Cerebellar nuclear complex (tissue), 1 donor: ENCODE measurements around the gene AKT3.
"Not testable (repeated sequence)": the region's sequence is repeated elsewhere in the genome, so short reads cannot be mapped to it uniquely, and the experiment has no call there.

Experiments used
- DNase-seq, 2 experiments: peaks; one replicate each; lab custom pipeline; 2025; lab: John Stamatoyannopoulos, UW

Gene AKT3

DNA sequence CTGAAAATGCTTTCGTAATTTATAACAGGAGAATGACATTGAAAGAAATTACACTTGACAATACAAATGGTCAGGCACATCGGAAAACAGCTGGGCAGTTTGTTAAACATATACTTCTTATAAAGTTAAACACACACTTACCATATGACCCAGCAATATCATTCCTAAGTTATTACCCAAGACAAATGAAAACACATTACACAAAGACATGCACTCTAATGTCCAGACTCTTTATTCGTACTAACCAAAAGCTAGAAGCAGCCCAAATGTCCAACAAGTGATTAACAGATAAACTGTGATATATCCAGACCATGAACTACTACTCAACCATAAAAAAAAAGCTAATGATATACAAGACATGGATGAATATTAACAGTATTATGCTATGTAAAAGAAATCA is 8.5 kb downstream of the AKT3 start:
- no peak for DNase-seq

DNA sequence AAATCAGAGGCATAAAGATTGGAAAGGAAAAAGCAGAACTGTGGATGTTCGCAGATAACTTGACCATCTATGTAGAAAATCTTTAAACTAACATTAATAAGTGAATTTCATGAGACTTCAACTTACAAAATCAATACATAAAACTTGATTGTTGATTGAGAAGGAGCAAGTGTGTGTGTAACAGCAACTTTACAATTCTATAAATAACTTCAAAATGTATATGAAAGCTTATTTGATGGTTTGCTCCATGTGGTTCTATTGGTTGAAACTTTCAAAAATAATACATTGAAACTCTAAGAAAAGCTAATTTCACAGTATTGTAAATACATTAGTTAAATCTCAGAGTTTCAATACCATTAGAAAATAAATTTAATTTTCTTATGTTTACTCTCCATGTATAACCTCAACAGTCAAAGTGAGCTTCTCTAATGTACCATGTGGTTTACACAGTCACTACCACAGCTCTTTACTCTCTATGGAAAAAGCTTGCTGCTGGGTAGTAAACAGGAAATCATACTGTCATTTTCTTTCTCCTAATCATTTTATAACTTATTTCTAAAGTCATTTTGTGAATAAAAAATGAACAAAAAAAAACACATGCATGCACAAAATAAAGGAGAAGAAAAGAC is 12.0 kb downstream of the AKT3 start:
- no peak for DNase-seq

DNA sequence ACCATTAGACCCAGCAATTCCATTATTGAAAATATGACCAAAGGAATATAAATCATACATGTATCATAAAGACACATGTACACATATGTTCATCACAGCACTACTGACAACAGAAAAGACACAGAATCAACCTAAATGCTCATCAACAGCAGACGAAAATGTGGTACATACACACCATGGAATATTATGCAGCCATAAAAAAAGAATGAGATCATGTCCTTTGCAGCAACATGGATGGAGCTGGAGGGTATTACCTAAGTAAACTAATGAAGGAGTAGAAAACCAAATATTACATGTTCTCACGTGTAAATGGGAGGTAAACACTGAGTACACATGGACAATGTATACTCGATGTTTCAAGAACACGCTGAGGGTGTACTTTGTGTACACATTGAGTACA is 15.9 kb downstream of the AKT3 start:
- DNase-seq = no peak

DNA sequence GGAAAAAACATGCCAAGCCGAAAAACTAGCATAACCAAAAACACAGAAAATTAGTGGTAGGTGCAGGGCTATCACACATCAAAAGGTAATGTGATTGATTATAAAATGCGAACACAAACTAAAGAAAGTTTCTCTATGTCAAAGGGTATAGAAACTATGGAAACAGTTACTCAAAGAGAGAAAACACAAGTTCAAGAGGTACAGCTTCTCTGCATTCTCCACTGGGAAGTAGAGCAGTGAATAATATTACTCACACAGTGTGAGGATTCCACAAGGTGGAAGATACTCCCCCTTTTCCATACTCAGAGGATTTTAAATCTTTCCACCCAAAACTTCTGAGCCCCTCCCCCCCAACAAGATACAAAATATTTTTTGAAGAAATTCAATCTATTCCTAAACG is 18.6 kb downstream of the AKT3 start:
- no peak for DNase-seq

DNA sequence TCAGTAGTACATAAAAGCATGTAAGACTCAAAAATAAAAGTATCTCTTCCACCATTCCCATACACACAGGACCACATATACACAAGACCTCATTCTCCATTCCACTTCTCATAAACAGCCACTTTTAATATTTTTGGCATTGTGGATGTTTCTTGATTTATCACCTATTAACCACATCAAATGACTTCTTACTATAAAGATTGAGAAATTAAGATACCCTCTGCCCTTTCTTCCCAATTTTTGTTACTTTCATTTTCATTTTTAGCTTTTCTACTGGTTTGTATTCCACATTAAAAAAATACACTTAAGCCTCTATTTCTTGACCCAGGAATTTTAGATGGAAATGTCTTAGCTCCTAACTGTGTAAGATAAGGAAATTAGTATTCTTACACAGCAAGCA is 22.8 kb downstream of the AKT3 start:
- DNase-seq = no peak

DNA sequence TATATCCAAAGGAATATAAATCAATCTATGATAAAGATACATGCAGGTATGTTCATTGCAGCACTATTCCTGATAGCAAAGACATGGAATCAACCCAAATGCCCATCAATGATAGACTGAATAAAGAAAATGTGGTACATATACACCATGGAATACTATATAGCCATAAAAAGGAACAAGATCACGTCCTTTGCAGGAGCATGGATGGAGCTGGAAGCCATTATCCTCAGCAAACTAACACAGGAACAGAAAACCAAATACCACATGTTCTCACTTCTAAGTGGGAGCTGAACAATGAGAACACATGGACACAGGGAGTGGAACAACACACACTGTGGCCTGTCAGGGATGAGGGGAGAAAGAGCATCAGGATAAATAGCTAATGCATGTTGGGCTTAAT is 25.1 kb downstream of the AKT3 start:
- not testable (repeated sequence) for DNase-seq

DNA sequence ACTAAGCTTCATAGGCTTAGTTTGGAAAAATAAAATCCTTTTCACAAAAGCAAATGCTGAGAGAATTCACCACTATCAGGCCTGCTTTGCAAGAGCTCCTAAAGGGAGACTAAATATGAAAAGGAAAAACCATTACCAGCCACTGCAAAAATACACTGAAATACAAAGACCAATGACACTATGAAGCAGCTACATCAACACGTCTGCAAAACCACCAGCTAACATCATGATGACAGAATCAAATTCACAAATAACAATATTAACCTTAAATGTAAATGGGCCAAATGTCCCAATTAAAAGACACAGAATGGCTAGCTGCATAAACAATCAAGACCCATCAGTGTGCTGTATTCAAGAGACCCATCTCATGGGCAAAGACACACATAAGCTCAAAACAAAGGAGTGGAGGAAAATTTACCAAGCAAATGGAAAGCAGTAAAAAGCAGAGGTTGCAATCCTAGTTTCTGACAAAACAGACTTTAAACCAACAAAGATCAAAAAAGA is 28.8 kb downstream of the AKT3 start:
- DNase-seq = no peak

DNA sequence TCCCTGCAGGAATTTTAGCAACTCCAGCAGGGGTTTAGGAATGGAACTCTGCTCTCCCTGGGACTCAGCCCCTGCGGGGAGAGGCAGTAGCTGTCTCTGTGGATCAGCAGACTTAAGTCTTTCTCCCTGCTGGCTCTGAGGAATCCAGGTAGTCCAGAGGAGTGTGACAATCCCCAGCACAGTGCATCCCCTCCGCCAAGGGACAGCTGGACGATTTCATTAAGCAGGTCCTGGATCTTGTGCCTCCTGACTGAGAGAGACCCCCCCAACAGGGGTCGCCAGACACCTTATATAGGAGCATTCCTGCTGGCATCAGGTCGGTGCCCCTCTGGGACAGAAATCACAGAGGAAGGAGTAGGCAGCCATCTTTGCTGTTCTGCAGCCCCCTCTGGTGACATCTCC is 30.6 kb downstream of the AKT3 start:
- DNase-seq = no peak

DNA sequence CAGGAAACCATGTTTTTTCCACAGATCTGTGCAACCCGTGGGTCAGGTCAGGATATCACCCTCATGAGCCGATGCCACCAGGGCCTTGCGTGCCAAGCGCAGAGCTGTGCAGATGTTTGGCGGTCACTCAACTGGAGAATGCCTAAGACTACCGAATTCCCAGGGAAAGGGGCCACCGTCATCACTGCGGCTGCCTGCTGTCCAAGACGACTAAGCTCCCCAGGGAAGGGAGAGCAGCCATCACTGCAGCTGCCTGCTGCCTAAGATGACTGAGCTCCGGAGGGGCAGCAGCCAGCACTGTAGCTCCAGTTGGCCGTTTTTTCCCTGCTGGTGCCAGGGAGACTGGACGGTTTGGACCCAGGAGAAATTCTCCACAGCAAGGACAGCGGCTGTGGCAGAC is 31.1 kb downstream of the AKT3 start:
- no peak for DNase-seq

DNA sequence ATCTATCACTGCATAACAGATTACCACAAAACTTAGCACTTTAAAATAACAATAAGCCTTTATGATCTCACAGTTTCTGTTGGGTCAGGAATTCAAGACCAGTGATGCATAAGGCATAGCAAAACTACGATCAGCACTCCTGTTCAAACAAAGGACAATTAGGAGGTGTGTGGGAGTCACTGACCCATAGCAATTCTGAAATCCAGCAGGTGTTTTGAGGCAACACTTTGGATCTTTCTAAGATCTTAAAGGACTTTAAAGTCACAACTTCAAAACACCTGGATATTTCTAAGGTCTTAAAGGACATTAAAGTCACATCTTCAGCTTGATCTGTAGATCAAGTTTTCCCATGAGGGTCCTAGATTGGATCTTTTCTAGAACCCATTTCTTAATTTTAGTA is 35.3 kb downstream of the AKT3 start:
- no peak for DNase-seq

DNA sequence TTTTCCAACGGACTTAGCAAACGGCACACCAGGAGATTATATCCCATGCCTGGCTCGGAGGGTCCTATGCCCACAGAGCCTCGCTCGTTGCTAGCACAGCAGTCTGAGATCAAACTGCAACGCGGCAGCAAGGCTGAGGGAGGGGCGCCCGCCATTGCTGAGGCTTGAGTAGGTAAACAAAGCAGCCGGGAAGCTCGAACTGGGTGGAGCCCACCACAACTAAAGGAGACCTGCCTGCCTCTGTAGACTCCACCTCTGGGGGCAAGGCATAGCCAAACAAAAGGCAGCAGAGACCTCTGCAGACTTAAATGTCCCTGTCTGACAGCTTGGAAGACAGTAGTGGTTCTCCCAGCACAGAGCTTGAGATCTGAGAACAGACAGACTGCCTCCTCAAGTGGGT is 42.7 kb downstream of the AKT3 start:
- not testable (repeated sequence) for DNase-seq

DNA sequence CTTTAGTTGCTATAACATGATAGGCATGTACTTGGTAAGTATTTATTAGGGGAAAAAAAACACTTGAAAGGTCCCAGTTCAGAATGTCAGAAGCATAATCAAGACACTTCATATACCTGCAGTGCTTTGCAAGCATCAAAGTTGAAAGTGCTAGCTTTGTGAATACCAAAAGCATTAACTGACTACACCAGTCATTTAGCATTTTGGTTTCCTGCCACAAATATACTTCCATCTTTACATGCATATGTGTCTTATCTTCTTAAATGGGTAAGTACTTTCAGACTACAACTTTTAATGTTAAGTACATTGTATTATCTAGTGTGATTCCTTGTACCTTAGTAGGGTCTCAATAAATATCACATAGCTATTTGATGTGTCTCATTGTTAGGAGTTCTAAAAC is 43.7 kb downstream of the AKT3 start:
- DNase-seq = no peak

DNA sequence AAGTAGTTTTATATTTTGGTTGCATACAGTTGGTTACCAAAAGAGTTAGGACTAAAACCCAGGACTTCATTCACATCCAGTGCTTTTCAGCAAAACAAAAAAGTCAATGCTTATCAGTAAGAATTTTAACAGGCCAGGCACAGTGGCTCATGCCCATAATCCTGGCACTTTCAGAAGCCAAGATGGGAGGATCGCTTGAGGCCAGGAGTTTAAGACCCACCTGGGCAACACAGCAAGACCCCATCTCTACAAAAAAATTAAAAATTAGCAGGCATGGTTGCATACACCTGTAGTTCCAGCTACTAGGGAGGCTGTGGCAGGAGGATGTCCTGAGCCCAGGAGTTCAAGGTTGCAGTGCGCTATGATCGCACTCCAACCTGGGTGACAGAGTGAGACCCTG is 47.3 kb downstream of the AKT3 start:
- DNase-seq = no peak

DNA sequence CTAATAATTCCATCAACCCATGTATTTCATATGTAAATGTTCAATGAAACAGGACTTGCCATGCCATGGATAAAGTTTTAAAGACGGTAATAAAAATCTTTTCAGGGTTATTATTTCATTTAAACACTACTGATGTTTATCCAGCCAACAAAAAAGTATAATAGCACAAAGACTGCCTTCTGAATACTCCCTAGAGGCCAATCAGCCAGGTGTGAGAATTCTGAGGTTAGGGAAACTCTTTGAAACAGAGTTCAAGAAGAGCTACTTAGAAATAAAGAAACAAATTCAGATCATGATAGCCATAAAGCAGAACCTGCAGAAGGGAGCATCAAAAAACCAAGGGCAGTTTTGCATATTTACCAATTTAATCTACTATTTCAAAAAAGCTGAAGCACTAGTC is 48.7 kb downstream of the AKT3 start:
- no peak for DNase-seq

DNA sequence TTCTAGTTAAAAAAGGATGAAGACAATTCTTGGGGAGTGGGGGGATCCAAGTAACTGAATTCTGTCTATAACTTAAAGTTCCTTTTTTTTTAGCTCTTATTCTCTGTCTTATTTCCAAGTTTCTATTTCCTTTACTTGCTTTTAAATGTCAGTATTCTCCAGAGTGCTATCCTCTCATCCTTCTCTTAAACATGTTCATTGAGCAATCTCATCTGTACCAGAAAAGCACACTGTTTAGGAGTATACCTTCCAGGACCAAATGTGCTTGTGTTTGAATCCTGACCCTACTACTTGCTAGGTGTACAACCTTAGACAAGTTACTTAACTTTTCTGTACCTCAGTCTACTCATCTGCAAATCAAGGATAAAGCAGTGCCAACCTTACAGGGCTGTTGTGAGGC is 50.1 kb downstream of the AKT3 start:
- DNase-seq = no peak

DNA sequence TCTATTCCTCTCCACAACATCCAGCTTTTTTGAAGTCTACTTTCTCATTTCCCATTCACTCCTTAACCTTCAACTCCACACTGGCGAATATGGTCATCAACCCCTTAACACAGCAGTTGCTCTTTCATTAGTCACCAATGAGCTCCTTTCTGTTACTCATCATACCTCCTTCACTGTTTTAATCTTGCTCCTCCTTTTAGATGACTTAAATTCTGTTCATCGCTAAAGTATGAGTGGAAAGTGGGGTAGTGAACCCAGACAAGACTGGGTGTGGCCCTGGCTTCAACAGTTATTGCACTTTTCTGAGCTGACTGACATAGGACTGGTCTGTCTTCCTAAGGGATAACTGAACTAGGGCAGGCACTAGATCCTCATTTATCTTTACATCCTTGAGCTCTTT is 51.3 kb downstream of the AKT3 start:
- no peak for DNase-seq

DNA sequence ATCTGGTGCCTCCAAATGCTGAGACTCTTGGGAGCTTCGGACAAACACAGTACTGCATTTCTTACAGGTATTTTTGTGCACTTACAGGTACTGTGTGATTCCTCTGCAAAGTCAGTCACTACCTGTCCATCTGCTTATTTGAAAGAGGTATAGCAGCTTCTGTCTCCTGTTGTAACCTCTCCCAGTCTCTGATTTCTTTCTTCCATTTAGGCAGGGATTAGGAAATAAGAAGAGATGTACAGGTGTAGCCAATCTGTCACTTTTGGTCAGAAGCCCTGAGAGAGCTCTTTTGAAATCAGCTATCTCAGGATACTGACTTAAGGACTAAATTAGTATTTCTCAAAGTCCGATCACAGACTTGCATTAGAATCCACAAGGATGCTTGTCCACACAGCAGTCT is 54.0 kb downstream of the AKT3 start:
- peak in 1 of 2 experiments; percentile 42 for DNase-seq

DNA sequence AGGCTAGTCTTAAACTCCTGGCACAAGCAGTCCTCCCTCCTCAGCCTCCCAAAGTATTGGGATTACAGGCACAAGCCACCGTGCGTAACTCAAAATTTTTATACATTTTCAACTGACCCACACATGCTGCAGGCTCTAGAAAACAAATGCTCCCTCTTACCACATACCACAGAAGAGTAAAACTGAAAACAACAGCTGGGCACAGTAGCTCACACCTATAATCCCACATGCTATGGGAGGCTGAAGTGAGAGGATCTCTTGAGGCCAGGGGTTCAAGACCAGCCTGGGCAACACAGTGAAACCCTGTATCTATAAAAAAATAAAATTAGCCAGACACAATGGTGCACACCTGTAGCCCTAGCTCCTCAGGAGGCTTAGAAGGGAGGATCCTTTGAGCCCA is 56.7 kb downstream of the AKT3 start:
- no peak for DNase-seq

DNA sequence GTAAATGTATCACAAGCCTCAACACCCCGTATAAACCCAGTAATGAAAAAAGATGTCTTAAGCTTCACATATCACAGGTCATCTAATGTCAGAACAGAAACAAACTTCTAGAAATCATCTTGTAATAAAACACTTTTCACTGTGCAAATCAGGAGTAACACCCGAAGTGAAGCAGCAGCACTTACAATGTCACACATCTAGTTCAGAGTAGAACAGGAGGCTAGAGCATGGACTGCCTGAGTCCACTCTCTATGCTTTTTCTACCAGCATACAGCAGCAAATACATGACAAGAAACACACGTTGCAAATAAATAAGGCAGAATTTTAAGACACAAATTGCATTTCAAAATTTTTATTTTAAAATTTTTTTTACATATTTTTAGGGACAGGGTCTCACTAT is 57.2 kb downstream of the AKT3 start:
- no peak for DNase-seq

DNA sequence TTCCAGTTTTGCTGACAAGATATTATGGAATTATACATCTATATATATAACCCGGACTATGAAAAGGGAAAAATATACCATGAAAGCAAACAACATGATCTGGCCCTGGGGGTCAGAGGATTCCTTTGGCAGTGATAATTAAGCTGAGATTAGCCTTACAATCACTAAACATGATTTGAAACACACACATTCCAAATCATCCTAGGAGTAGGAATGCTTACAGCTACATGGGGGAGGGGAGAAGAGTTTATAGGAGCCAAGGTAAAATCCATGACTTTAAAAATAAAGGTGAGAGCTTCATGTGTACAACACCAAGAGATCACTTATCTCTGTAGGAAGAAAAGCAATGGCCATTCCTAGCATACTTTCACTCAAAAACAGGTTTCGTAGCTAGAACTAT is 57.6 kb downstream of the AKT3 start:
- no peak for DNase-seq

DNA sequence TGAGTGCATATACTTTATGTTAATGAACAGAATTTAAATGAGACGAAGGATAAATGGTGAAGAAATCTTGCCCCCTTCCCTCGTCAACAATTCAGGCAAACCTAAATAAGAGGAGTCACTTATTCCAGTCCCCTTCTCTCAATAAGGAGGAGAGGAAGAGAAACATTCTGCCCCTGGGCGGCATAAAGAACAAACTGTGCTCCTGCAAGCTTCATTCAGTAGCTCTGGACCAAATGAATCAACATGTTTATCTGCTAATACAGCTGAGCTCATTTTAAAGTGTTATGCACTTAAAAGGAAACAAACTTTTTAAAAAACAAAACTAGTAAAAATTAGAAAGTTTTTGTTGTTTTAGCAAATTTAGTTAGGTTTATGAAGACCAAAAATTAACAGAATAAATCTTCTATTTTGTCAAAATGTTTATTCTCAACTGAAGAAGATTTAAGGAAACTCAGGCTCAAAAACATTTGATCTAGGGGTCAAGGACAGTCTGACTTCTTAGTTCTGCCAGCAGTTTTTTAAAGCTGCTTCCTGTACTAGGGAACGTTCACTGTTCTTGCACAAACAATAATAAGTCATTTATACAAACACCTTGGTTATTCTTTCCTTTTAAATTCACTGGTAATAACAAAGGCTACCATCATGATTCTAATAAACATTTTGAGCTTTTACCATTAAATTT is 58.3 kb downstream of the AKT3 start:
- DNase-seq = no peak

DNA sequence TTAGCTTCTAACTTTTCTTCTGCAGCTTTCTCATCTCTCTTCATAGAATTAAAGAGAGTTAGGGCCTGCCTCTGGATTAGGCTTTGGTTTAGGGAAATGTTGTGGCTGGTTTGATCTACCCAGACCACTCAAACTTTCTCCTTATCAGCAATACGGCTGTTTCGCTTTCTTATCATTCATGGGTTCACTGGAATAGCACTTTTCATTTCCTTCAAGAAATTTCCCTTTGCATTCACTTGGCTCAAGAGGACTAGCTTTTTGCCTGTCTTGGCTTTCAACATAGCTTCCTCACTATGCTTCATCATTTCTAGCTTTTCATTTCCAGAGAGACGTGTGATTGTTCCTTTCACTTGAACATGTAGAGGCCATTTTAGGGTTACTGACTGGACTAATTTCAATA is 59.6 kb downstream of the AKT3 start:
- no peak for DNase-seq

DNA sequence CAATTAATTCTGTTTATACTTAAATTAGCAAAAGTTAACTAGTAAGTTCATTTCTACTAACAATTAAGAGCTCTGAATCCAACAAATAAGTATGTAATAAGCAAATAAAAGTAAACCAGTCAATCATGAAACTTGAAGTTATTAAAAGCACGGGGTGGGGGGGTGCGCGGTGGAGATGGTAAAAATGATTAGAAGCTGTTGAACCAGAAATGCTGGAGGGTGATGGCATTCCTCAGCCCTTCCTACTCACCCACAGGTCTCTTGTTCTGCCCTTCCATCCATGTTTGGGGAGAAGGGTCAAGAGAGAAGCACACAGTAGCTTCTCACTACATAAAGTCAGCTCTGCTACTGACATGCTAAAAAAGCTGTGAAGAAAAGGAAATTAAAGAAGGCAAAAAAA is 63.5 kb downstream of the AKT3 start:
- DNase-seq = no peak

DNA sequence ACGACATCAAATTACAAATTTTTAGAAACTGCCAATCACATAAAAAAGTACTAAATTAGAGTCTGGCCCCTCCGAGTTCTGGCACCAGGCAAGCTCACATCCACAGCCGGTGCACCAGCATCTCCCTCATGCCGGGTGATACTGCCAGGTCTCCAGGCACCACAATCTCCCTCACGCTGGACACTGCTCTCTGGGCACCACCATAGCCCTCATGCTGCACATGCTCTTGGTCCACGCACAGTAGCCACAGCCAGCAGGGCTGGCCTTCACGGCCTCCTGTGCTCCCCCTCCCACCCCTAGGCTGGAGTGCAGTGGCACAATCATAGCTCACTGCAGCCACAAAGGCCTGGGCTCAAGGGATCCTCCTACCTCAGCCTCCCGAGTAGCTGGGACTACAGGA is 65.5 kb downstream of the AKT3 start:
- DNase-seq = no peak
